Measurements from ENCODE around the gene EML6. TPM values are rescaled to one million over a fixed set of nuclear protein-coding genes. Genes with fewer than 3 reads are reported as not detected.
"Not testable (repeated sequence)": the region's sequence is repeated elsewhere in the genome, so short reads cannot be mapped to it uniquely, and the experiment has no call there.

EML6 gene
- total RNA-seq, 1 donor from 2014 or later, result 0.89 TPM

DNA sequence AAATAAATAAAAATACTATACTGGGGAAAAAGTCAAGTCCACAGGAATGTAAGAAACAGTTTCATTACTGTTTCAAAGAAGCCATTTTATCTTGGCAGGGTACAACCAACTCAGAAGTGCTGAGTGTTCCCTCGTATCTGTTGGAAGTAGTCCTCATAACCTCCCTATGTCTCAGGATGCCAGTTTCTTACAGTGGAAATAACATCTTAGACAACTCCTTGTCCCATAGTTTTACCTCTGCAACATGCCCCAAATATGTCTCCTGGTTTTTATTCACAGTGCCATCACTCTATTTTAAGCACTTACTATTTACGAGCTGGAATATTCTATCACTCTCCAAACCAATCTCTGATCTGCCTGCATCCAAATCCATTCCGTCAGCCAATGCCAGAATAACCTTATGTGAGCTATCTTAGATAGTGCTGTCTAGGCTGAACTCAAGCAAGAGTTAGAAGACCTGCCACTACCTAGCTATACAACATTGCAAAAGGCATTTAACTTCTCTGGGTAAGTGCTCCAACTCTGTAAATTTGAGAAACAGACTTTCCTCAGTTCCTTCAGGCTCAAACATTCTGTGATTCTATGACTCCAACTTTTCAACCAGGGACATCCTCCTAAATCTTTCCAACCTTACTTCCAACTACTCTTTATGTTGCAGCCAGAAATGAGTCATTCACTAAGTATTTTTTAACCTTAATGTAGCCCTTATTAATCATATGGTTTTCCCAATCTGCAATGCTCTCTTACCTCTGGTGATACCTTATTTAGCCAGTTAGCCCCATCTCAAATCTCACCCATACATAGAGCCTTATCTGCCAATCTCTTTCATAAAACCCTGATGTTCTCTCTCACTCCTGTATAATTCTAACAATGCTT is 260.1 kb downstream of the EML6 start:
- intact Hi-C loops (cut with micrococcal nuclease), result no loop called here

DNA sequence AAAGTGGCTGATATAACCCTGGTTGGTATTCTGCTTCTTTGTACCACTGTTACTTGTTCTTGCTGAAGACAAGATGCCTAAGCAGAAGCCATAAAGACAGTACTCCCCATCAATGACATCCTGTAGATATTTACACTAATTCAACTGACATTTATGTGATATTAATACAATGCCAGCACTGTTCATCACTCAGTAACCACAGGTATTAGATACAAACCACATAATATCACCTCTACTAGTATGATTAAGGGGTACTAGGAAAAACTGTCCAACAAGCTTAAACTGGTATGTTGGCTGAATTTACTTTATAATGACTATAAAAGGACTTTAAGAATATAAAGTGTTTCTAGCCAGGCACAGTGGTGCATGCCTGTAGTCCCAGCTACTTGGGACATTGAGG is 261.0 kb downstream of the EML6 start:
- intact Hi-C loops (cut with micrococcal nuclease), result no loop called here

DNA sequence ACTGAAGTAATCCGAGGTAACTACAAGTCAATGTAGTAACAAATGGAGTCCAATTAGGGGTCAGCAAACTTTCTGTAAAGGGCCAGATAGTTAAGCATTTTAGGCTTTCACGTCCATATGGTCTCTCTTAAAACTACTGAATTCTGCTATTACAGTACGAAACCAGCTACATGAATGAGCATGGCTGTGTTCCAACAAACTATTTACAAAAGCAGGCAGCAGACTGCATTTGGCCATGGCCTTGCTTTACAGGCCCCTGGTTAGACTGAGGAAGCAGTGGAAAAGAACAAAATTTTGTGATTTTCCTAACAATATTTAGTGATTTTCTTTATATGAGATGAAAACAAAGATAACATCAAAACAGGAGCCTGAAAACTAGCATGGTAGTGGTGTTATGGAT is 262.8 kb downstream of the EML6 start:
- intact Hi-C loops (cut with micrococcal nuclease), result no loop called here

DNA sequence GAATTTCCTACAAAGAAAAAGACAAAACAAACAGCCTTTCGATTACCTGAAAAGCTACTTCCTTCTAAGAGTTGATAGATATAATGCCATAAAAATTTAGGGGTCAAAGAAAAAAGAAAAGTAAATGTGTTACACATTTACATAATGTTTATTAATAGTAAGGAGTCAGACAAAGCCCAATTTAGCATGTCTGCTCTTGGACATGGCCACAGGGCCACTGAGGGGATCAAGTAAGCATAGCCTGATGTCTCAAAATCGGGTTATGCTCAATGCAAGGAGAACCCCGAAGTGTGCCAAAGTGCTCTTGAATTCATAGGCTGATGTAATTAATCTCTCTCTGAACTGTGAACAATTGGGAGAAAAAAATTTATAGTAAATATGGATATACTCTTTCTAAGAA is 265.1 kb downstream of the EML6 start:
- intact Hi-C loops (cut with micrococcal nuclease), result no loop called here

DNA sequence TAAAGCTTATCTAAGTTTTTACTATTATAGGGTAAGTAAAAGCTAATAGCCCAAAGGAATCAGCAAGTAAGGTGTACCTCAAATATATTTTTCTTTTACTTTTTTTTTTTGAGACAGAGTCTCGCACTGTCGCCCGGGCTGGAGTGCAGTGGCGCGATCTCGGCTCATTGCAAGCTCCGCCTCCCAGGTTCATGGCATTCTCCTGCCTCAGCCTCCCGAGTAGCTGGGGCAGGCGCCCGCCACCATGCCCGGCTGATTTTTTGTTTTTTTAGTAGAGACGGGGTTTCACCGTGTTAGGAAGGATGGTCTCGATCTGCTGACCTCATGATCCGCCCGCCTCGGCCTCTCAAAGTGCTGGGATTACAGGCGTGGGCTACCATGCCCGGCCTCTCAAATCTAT is 267.2 kb downstream of the EML6 start:
- intact Hi-C loops (cut with micrococcal nuclease), result not testable (repeated sequence)

DNA sequence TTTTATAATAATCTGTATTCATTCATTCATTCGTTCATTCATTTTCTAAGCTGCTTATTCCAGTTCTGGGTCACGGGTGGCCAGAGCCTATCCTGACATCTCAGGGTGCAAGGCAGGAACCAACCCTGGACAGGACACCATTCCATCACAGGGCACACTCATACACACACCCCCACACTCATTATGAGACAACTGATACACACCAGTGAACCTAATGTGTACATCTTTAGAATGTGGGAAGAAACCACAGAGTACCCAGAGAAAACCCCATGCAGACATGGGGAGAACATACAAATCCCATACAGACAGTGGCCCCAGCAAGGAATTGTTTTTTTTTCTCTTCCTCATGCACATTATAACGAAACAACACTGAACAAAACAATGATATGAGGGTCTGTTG is 272.1 kb downstream of the EML6 start:
- intact Hi-C loops (cut with micrococcal nuclease), result no loop called here

DNA sequence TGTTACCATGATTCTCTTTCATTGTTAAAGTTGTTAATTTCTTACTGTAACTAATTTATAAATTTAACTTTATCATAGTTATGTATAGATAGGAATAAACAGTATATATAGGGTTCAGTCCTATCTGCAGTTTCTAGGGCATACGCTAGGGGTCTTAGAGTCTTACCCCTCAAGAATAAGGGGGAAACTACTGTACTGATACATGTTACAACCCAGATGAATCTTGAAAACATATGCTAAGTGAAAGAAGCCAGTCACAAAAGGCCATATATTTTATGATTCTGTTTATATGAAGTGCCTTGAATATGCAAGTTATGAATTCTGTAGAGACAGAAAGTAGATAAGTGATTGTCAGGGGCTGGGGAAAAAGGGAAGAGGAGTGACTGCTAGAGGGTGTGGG is 274.4 kb downstream of the EML6 start:
- intact Hi-C loops (cut with micrococcal nuclease), result no loop called here

DNA sequence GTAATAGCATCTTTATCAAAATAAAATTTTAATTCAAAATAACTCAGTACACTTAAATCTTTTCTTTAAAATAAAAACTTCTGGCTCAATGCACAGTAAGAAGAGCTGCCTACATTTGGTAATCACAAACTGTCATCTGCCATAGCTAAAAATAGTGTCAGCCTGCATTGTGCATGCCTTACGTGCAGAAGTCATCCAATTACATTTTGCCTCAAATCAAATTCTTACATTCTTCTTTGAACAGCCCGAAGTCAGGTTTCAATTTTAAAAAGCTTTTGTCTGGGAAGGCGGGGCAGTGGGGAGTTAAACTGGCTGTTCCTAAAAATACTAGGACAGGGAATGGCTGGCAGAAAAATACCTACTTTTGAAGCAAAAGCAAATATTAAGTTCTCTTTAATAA is 275.7 kb downstream of the EML6 start:
- intact Hi-C loops (cut with micrococcal nuclease), result no loop called here

DNA sequence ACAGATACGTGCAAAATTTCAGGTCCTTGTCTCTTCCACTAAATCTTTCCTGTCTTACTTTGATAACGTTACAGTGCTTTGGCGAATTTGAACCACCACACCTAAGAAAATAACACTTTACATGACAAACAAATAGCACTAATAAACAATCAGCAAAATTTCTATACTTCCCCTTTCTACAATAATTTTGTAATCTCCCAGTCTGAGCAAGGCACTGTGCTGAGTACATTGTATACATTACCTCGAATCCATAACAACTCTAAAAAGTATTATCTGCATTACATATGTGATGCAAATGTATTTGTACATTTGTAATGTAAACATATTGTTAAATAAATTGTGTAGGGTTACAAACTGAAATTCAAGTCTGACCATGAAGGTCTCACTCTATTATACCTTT is 276.9 kb downstream of the EML6 start:
- intact Hi-C loops (cut with micrococcal nuclease), result no loop called here

DNA sequence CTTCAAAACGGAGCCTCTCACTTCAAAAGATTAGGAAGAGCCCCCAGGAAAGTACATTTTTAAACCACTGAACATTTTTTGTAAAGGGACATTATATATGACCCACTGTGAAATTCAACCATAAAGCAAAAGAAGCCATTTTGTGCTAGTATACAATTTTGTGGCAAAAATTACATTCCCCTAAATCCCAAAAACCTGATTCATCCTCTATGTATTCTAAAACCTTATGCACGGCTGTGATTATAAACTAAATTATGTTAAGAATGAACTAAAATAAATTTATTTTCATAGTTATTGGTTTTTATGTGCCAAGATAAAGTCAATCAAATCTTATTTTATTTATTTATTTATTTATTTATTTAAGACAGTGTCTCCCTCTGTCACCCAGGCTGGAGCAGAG is 278.3 kb downstream of the EML6 start:
- intact Hi-C loops (cut with micrococcal nuclease), result no loop called here

DNA sequence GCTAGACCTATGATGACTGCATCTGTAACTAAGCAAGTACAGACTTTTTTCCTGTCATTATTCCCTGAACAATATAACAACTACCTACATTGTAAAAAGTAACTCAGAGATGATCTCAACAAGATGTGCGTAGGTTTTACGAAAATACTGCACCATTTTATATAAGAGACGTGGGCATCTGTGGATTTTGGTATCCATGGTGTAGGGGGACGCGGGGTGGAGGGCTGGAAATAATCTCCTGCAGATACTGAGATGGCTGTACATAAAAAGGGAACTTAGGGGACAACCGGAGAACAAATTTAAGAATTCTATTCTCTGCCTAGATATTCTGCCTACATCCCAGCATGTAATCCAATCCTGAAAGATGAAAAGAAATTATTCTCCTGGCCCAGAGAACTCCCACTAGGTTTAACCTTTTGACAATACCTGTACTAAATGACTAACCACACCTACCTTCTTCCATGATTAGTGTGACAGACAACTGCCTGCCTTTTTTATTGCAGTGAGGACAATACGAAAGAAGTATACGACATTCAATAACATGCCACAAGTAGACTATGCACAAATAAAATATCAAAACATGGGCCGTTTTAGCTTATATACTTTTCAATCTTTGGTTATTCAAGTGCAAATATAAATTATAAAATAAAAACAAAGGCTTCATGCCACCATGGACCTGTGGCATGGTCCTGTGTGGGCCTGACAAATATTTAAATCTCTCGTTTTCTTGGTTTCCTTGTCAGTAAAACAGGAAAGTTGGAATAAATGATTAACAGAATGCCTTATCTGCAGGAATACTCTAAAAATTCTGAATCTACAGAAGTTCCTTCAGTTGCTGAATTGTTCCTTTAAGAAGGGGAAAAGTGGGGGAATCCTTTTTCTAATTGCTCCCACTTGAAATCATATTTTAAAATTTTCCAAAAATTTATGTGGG is 280.5 kb downstream of the EML6 start:
- intact Hi-C loops (cut with micrococcal nuclease), result no loop called here

DNA sequence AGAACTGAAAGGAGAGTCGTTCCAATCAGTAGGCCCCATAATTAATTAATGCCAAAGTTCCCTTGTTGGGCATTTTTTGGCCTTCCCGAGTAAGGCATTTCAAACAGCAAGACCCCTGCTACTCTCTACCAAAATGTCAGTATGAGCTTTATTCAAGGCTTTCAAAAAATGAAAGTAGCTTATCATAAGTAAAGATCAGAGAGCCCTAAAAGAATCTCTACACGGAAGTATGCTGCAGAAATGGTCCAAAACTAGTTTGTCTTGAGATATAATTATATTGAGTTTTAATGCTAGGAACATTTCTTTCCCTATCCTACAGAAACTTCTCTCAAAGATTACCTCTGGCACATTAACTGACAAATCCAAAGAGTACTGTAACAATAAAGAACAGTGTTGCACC is 282.8 kb downstream of the EML6 start:
- intact Hi-C loops (cut with micrococcal nuclease), result loop anchor here (5.0 kb wide), 1 partner anchor 511 kb away; the partner anchor contains the start of gene CFAP36

DNA sequence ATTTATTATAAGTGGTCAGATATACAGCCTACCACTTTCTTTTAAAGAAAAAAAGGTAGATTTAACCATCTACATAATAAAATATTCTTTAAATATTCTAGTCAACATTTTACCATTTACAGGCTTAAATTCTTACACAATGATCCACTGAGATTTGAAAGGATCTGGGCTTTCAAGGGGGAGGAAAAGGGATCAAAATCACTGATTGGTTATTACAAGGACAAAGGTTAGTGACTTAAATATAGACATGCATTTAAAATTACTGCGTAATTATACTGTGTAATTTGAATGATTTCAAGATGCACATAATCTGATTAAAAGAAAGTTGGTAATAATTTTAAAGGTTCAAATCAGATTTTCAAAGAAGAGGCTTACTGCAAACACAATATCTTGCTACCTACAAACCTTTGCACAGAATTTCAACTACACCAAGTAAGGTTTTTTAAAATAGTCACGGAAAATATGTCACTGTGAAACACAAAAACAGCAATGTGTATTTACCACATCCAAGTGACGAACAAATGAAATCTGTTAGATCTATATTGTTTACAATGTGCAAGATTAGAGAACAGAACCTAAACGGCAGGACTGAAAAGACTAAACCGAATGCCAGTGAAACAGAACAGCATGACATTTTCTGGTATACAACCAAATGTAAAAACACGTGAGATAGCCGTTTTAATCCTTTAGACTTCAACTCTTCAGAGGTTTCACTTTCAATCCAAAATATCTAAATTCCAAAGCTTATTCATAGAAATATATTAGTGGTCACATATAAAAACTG is 286.0 kb downstream of the EML6 start:
- intact Hi-C loops (cut with micrococcal nuclease), result loop anchor here (1.0 to 5.0 kb wide), 4 partner anchors 41 to 508 kb away; partner anchors contain the start of genes CFAP36, EML6 and RTN4

DNA sequence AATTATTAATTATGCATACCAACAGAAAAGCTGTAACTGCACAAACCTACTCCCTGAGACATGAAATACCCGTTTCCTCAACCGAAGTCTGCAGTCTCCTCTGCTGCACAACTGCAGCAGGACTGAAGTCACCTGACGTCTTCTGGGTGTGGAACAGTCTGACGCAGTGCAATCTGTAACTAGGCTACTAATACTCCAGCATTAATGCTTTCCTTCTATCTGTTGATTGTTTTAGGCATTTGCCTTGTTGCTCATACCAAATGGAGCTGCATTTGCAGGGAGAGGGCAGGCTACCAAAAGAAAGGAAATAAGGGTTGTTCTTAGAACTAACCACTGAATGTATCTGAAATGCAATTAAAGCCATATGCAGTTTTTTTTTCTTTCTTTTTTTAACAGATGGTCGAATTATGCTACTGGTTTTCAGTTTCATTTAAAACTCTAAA is 286.7 kb downstream of the EML6 start:
- intact Hi-C loops (cut with micrococcal nuclease), result loop anchor here (1.0 to 5.0 kb wide), 2 partner anchors 40 to 288 kb away; partner anchors contain the start of genes EML6 and RTN4

DNA sequence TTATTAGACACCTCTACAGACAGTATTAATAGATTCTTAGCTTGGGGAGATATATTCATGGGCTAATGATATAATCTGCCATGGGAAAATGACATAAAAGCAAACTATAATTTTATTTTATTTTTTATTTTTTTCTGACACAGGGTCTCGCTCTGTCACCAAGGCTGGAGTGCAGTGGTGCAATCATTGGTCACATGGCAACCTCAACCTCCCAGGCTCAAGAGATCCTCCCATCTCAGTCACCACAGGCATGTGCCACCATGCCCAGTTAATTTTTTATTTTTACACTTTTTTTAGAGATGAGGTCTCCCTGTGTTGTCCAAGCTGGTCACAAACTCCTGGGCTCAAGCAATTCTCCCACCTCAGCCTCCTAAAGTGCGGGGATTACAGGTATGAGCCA is 287.5 kb downstream of the EML6 start:
- intact Hi-C loops (cut with micrococcal nuclease), result loop anchor here (1.0 to 5.0 kb wide), 2 partner anchors 39 to 289 kb away; partner anchors contain the start of genes EML6 and RTN4

DNA sequence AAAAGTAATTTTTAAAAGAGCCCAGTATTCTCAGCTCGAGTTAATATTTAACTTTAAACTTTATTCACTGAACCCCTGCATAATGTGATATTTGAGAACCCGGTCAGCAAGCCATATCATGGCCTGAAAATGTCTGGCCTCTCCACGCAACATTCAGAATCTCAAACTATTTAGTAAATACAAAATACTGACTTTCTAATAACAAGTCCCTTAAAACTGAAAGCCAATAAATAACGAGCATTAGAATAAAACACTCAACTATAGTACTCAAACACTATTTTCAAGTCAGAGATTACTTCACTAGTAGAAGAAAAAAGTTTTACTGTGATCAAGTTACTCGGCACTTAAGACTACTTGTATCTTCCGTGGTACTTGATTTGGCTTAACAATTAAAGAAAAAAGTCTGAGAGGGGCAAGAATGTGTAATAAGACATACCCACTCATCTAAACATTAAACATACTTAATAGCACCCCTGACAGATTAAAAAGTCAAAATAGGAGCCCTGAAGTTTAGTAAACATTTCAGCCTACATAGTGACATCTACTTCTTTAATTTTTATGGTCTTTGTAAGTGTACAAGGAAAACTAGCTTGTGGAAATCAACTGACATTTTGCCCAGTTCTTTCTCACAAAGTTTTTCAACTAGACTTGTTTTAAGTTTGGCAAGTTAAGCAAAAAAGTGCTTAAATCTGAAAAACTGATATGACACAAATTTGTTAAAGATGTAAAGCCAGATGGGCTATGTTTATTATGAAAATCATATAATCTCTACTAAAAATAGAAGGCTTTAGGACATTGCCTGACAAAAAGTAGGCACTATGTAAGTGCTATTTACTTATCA is 288.6 kb downstream of the EML6 start:
- intact Hi-C loops (cut with micrococcal nuclease), result loop anchor here (5.0 kb wide), 1 partner anchor 290 kb away; the partner anchor contains the start of gene EML6

DNA sequence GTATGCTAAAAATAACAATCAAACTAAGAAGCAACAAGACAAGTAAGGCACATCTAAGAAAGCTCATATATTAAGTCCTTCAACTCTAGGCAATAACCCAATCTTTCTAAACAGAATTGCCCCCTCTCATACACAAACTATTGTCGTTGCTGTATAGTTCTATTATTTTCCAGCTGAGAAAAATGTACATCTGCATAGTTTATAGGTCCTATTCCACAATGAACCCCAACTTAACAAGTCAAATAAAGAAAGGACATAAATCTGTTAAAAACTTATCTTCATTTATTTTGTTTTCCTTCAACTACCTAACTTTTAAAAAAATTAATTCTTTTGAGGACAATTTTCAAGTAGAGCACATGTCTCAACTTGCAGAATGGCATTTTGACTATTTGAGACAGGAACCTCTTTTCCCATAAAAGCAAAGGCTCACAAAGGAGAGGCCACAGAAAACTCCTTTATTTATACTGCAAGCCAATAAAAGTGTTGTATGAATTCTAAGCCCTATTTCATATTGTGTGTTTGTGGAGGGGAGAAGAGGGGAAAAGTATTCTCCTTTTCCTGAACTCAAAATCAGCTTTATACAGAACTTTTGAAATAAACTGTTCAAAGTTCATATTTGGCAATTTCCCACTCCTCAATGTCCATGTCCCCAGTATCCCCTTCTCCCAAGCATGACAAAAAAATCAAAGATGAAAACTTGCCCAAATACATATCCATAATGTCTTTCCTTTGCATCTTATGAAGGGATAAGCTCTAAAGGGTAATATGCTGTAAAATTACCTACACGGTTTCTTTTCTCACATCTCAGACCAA is 289.4 kb downstream of the EML6 start:
- intact Hi-C loops (cut with micrococcal nuclease), result loop anchor here (5.0 kb wide), 1 partner anchor 291 kb away; the partner anchor contains the start of gene EML6

DNA sequence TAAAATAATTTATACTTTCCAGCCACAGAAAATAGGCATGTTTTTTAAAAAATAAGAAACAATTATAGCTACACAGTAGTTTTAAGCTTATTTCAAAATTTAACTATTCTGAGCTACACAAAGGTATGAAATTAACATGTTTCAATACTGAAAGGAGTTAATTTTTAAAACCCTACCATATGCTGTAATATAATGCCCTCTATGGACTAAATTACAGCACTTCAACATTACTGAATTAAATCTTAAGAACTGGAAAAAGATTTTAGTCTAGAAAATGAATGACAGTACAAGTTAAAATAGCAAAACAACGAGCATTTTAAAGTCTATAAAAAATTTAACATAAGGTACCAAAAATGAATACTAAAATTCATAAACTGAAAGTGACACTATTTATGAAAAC is 290.5 kb downstream of the EML6 start:
- intact Hi-C loops (cut with micrococcal nuclease), result loop anchor here (2.0 to 5.0 kb wide), 3 partner anchors 113 to 417 kb away; partner anchors contain the start of gene EML6

Measured in T-helper 2 cell treated with Interferon-gamma antibody and Interleukin-4, amounts not matched to agents 100 ng/mL and 5 ng/mL, for 36 hours (primary cell).